Fibroblast of skin of right biceps (primary cell): ENCODE measurements around the gene FIG4.
"Not testable (repeated sequence)": the region's sequence is repeated elsewhere in the genome, so short reads cannot be mapped to it uniquely, and the experiment has no call there.

Source experiments
- DNase-seq: peaks from one replicate; pipeline ENCODE4 v3.0.0-alpha.2; 2013

FIG4 gene

GRCh38 chr6:109800771-109801170, 109.7 kb downstream of the FIG4 start:
- no peak for DNase-seq

GRCh38 chr6:109801794-109802193, 110.7 kb downstream of the FIG4 start:
- no peak for DNase-seq

GRCh38 chr6:109804020-109804419, 112.9 kb downstream of the FIG4 start:
- no peak for DNase-seq

GRCh38 chr6:109807881-109808280, 116.8 kb downstream of the FIG4 start:
- no peak for DNase-seq

GRCh38 chr6:109808837-109809236, 117.7 kb downstream of the FIG4 start:
- no peak for DNase-seq

- DNase-seq, result no peak
These were observed 124.0 kb downstream of the FIG4 start for GRCh38 chr6:109815054-109815453.

- DNase-seq, result no peak
These were observed 125.6 kb downstream of the FIG4 start for GRCh38 chr6:109816452-109817374.

GRCh38 chr6:109820706-109821350, 129.7 kb downstream of the FIG4 start:
- no peak for DNase-seq

GRCh38 chr6:109821428-109821827, 130.3 kb downstream of the FIG4 start:
- DNase-seq, result no peak

- no peak for DNase-seq
These were observed 133.0 kb downstream of the FIG4 start for GRCh38 chr6:109824105-109824504.

- DNase-seq, result no peak
These were observed 135.5 kb downstream of the FIG4 start for GRCh38 chr6:109826551-109826950.

- DNase-seq, result not testable (repeated sequence)
These were observed 140.3 kb downstream of the FIG4 start for GRCh38 chr6:109831352-109831751.

- no peak for DNase-seq
These were observed 143.0 kb downstream of the FIG4 start for GRCh38 chr6:109834131-109834530.

GRCh38 chr6:109834595-109835437, 143.7 kb downstream of the FIG4 start:
- DNase-seq, result no peak

GRCh38 chr6:109840034-109840433, 148.9 kb downstream of the FIG4 start:
- no peak for DNase-seq

GRCh38 chr6:109840796-109841195, 149.7 kb downstream of the FIG4 start:
- no peak for DNase-seq

GRCh38 chr6:109841869-109842268, 150.8 kb downstream of the FIG4 start:
- no peak for DNase-seq

GRCh38 chr6:109852713-109853112, 161.6 kb downstream of the FIG4 start:
- DNase-seq, result no peak

- DNase-seq, result no peak
These were observed 162.3 kb downstream of the FIG4 start for GRCh38 chr6:109853426-109853825.

- no peak for DNase-seq
These were observed 162.9 kb downstream of the FIG4 start for GRCh38 chr6:109853951-109854350.

- DNase-seq, result no peak
These were observed 163.6 kb downstream of the FIG4 start for GRCh38 chr6:109854541-109855308.

- DNase-seq, result not testable (repeated sequence)
These were observed 164.5 kb downstream of the FIG4 start for GRCh38 chr6:109855476-109856040.
